Panc1 (cell line): ENCODE results near the gene TIMP3. TPM values are rescaled to one million over a fixed set of nuclear protein-coding genes. Genes with fewer than 3 reads are reported as not detected.
A peak's percentile ranks its signal among the peaks of the same experiment; 100 is the strongest.

ENCODE experiments used
- ATAC-seq: fragments of 200-7000 bp; cut with Tn5 transposase; 2 replicates; pipeline ENCODE4 v1.9.1; 2020; ENCODE audit warnings: mild to moderate bottlenecking, moderate library complexity
- BruUV-seq: library from RNA; stranded (reverse); fragments of 400-500 nt; replicated peaks from 2 replicates; lab custom pipeline; 2021; lab: Mats Ljungman, UMichigan
- CTCF ChIA-PET: fragments of 300-600 bp; sonication (Branson Sonifier 250); formaldehyde crosslinking; loops from one replicate; lab custom pipeline; 2022; ENCODE audit warnings: antibody characterized with exemption; lab: Charles Lee
- POLR2A ChIA-PET: fragments of 300-600 bp; sonication (Branson Sonifier 250); formaldehyde crosslinking; loops from one replicate; lab custom pipeline; 2022; ENCODE audit warnings: antibody characterized with exemption; lab: Charles Lee
- DNase-seq: peaks from one replicate; pipeline ENCODE4 v3.0.0-alpha.2; 2010; ENCODE audit warnings: low read depth, low spot score
- H3K27ac ChIP-seq: 2 replicates; pipeline ENCODE4 v1.5.1; 2011; ENCODE audit warnings: mild to moderate bottlenecking, low read length, inconsistent platforms
- H3K27me3 ChIP-seq: fragments of 200-500 bp; sonication (Bioruptor generic); 2 replicates; pipeline ENCODE4 v1.6.0; 2014; ENCODE audit warnings: low read length, inconsistent platforms; ENCODE audit not compliant: control insufficient read depth, insufficient read depth
- H3K36me3 ChIP-seq: fragments of 200-500 bp; sonication (Bioruptor generic); 2 replicates; pipeline ENCODE4 v1.5.1; 2014; ENCODE audit warnings: inconsistent platforms, mild to moderate bottlenecking, low read length, moderate library complexity; ENCODE audit not compliant: control insufficient read depth, insufficient read depth
- H3K4me1 ChIP-seq: 2 replicates; pipeline ENCODE4 v1.5.1; 2011; ENCODE audit warnings: inconsistent platforms, mild to moderate bottlenecking, low read length, moderate library complexity; ENCODE audit not compliant: control insufficient read depth, insufficient read depth
- H3K4me3 ChIP-seq, 2 experiments: 2 replicates each; pipeline ENCODE4 v1.5.1; 2011 to 2012; ENCODE audit warnings: low read depth in 2 of 2, low read length in 2 of 2, mild to moderate bottlenecking in 2 of 2, inconsistent platforms in 1 of 2, moderate library complexity in 1 of 2
- H3K9me3 ChIP-seq: fragments of 200-500 bp; sonication (Bioruptor generic); 2 replicates; pipeline ENCODE4 v1.5.1; 2014; ENCODE audit warnings: low read depth, mild to moderate bottlenecking, inconsistent platforms, low read length, moderate library complexity; ENCODE audit not compliant: control insufficient read depth, insufficient read depth
- POLR2AphosphoS5 ChIP-seq: IDR thresholded peaks from 2 replicates; pipeline ENCODE4 v1.6.1; 2012; ENCODE audit warnings: mild to moderate bottlenecking, low read depth, low read length, moderate library complexity
- SIN3A ChIP-seq: IDR thresholded peaks from 2 replicates; pipeline ENCODE4 v1.6.1; 2012; ENCODE audit warnings: low read depth, mild to moderate bottlenecking, low read length, moderate library complexity, borderline replicate concordance; ENCODE audit not compliant: insufficient read depth
- TCF7L2 ChIP-seq: IDR thresholded peaks from 2 replicates; pipeline ENCODE4 v1.6.1; 2011; ENCODE audit warnings: mild to moderate bottlenecking, low read depth, low read length, inconsistent platforms
- in situ Hi-C: cut with HindIII; loops from 2 replicates; pipeline ENCODE4 v1.10.0; 2016; ENCODE audit warnings: low sequenced_read_pairs, low pct_unique_long_range_greater_than_20kb
- intact Hi-C: fragments of 100-400 bp; cut with micrococcal nuclease; formaldehyde crosslinking; loops from one replicate; pipeline ENCODE4 v1.10.0; 2022; ENCODE audit not compliant: unreplicated experiment
- total RNA-seq: library from RNA; stranded (reverse); gene quantifications from one replicate; pipeline ENCODE4 v1.2.1, GENCODE V29; 2021; ENCODE audit not compliant: unreplicated experiment
- TF ChIP-seq, protein P1 (sequence below), 2 experiments: IDR thresholded peaks; 2 replicates each; pipeline ENCODE4 v1.6.1; 2011 to 2012; ENCODE audit warnings: low read depth in 2 of 2, control low read depth in 1 of 2, low read length in 1 of 2, mild to moderate bottlenecking in 1 of 2, moderate library complexity in 1 of 2; ENCODE audit not compliant: insufficient read depth in 1 of 2
- TF ChIP-seq, protein P2 (sequence below): fragments of 450-650 bp; IDR thresholded peaks from 2 replicates; pipeline ENCODE4 v1.5.1; 2017; ENCODE audit warnings: mild to moderate bottlenecking

The TIMP3 gene
- total RNA-seq, 1 experiment from 2014 or later, result 0.67 TPM

DNA sequence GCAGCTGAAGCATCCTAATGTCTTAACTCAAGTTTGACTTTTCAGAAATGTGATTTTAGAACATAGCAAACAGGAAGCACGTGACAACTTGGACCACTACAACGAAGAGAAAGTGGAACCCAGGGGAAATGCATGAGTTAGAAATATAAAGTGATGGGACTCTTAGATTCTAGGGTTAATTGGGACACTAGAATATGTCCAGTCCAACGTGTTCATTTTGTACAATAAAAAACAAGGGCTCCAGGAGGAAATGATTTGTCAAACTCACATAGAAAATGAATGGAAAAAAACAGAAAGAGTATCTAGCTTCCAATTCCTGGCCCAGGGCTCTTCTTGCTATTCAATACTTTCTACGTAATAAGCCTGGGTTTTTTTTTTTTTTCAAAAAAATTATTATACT is 30.7 kb downstream of the TIMP3 start:
- H3K4me1 ChIP-seq, result no peaks in the 10 kb centered on the region
- H3K9me3 ChIP-seq, result no peaks in the 10 kb centered on the region
- CTCF ChIA-PET, result no interaction called here
- no peaks in the 10 kb centered on the region; the same call in 1 of the 2 replicates for H3K27me3 ChIP-seq
- ATAC-seq, result no peak
- in situ Hi-C loops, result no loop called here
- TF ChIP-seq POLR2AphosphoS5 (no peak), SIN3A (no peak), TCF7L2 (no peak)
- TF ChIP-seq, protein P1, sequence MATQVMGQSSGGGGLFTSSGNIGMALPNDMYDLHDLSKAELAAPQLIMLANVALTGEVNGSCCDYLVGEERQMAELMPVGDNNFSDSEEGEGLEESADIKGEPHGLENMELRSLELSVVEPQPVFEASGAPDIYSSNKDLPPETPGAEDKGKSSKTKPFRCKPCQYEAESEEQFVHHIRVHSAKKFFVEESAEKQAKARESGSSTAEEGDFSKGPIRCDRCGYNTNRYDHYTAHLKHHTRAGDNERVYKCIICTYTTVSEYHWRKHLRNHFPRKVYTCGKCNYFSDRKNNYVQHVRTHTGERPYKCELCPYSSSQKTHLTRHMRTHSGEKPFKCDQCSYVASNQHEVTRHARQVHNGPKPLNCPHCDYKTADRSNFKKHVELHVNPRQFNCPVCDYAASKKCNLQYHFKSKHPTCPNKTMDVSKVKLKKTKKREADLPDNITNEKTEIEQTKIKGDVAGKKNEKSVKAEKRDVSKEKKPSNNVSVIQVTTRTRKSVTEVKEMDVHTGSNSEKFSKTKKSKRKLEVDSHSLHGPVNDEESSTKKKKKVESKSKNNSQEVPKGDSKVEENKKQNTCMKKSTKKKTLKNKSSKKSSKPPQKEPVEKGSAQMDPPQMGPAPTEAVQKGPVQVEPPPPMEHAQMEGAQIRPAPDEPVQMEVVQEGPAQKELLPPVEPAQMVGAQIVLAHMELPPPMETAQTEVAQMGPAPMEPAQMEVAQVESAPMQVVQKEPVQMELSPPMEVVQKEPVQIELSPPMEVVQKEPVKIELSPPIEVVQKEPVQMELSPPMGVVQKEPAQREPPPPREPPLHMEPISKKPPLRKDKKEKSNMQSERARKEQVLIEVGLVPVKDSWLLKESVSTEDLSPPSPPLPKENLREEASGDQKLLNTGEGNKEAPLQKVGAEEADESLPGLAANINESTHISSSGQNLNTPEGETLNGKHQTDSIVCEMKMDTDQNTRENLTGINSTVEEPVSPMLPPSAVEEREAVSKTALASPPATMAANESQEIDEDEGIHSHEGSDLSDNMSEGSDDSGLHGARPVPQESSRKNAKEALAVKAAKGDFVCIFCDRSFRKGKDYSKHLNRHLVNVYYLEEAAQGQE (IDR thresholded peaks at IDR 0.05; ENCODE audit: insufficient read depth in 1 of 2, low read depth in 2 of 2, low read length in 1 of 2), result no peak
- TF ChIP-seq, protein P2, sequence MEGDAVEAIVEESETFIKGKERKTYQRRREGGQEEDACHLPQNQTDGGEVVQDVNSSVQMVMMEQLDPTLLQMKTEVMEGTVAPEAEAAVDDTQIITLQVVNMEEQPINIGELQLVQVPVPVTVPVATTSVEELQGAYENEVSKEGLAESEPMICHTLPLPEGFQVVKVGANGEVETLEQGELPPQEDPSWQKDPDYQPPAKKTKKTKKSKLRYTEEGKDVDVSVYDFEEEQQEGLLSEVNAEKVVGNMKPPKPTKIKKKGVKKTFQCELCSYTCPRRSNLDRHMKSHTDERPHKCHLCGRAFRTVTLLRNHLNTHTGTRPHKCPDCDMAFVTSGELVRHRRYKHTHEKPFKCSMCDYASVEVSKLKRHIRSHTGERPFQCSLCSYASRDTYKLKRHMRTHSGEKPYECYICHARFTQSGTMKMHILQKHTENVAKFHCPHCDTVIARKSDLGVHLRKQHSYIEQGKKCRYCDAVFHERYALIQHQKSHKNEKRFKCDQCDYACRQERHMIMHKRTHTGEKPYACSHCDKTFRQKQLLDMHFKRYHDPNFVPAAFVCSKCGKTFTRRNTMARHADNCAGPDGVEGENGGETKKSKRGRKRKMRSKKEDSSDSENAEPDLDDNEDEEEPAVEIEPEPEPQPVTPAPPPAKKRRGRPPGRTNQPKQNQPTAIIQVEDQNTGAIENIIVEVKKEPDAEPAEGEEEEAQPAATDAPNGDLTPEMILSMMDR, result no peak
- POLR2A ChIA-PET, result interaction anchor here (0.6 kb wide), 1 partner anchor 1420 kb away, joined by 4 read pairs; no protein-coding TSS in a partner anchor
- no peak for DNase-seq
- H3K27ac ChIP-seq, result no peak overlapping the region
- intact Hi-C loops, result no loop called here
- no TSS peak for BruUV-seq
- no peak overlapping the region for H3K4me3 ChIP-seq
- H3K36me3 ChIP-seq, result no peaks in the 10 kb centered on the region

DNA sequence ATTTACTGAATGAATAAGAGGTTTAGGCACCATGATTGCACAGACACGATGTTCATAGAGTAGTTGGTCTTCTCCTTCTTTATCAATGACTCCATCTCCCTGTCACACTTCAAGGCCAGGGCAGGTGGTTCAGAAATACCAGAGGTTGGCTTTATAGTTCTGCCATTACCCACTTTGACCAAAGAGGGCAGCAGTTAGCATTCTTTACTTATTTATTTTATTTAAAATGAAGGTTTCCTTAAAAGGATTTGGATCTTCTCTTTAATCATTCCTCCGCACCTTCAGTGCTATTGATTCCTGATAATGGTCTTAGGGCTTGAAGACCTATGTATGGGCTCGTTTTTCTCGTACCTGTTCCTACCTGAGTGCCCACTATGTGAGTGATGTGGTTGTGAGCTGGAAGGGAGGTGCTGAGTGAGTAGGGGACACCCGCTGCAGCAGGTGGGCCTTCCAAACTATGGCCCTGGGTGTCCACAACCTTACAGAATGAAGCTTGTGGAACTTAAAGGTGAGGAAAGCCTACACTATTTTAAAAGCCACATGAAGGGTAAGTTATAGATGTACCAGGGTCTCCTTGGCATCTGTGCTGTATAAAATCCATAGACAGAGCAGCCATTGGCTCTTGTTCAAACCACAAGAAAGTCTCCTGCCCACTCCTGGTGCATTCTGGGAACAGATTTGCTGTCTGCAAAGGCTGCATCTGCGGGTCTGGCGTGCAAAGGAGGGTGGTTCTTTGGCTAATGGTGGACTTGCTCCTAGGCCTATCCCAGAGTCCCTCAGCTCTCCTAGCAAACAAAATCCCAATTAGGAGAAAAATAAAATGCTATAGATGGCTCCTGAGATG is 35.0 kb downstream of the TIMP3 start:
- ChIA-PET POLR2A (no interaction called here), CTCF (no interaction called here)
- TF ChIP-seq SIN3A, result no peak
- TF ChIP-seq, protein P2, result peak; percentile 65
- H3K36me3 ChIP-seq, result no peaks in the 10 kb centered on the region
- H3K4me1 ChIP-seq, result no peaks in the 10 kb centered on the region
- no peak overlapping the region for H3K4me3 ChIP-seq
- ATAC-seq (no peak), DNase-seq (no peak)
- in situ Hi-C loops (no loop called here), intact Hi-C loops (no loop called here)
- H3K9me3 ChIP-seq, result no peaks in the 10 kb centered on the region
- H3K27ac ChIP-seq, result no peak overlapping the region
- no peaks in the 10 kb centered on the region; the same call in 1 of the 2 replicates for H3K27me3 ChIP-seq
- BruUV-seq, result no TSS peak
